Measurements from ENCODE around the gene KLHDC8B.

Gene KLHDC8B

GRCh38 chr3:49158792-49159191 is 12.6 kb upstream of the KLHDC8B start:
- no peak for DNase-seq (ENCODE audit: low spot score)

GRCh38 chr3:49161197-49161596 is 10.2 kb upstream of the KLHDC8B start:
- DNase-seq (ENCODE audit: low spot score): no peak

- DNase-seq (ENCODE audit: low spot score): no peak
Measured at GRCh38 chr3:49161808-49162530, 9.4 kb upstream of the KLHDC8B start.

GRCh38 chr3:49162751-49163419 is 8.5 kb upstream of the KLHDC8B start:
- DNase-seq (ENCODE audit: low spot score): no peak

- no peak for DNase-seq (ENCODE audit: low spot score)
Measured at GRCh38 chr3:49163609-49164008, 7.8 kb upstream of the KLHDC8B start.

GRCh38 chr3:49164983-49165720 is 6.2 kb upstream of the KLHDC8B start:
- DNase-seq (ENCODE audit: low spot score): no peak

- DNase-seq (ENCODE audit: low spot score): peak; percentile 88
Measured at GRCh38 chr3:49165771-49166751, 5.3 kb upstream of the KLHDC8B start, which contains the start of gene CCDC71. TSS of gene CCDC71 (minus strand) at chr3:49166331. CDS start at chr3:49164208, 2,123 bp downstream.

- DNase-seq (ENCODE audit: low spot score): no peak
Measured at GRCh38 chr3:49166752-49167556, 4.4 kb upstream of the KLHDC8B start.

GRCh38 chr3:49170744-49171118 is 667 bp upstream of the KLHDC8B start:
- no peak for DNase-seq (ENCODE audit: low spot score)

GRCh38 chr3:49171775-49172500 is 540 bp downstream of the KLHDC8B start:
- no peak for DNase-seq (ENCODE audit: low spot score)

- DNase-seq (ENCODE audit: low spot score): no peak
Measured at GRCh38 chr3:49172551-49173041, 1.2 kb downstream of the KLHDC8B start.

- DNase-seq (ENCODE audit: low spot score): no peak
Measured at GRCh38 chr3:49173116-49173791, 1.9 kb downstream of the KLHDC8B start.

- DNase-seq (ENCODE audit: low spot score): no peak
Measured at GRCh38 chr3:49173792-49174170, 2.4 kb downstream of the KLHDC8B start.

GRCh38 chr3:49174397-49174985 is 3.1 kb downstream of the KLHDC8B start:
- DNase-seq (ENCODE audit: low spot score): no peak

- no peak for DNase-seq (ENCODE audit: low spot score)
Measured at GRCh38 chr3:49175530-49175929, 4.1 kb downstream of the KLHDC8B start.

GRCh38 chr3:49177073-49177472 is 5.7 kb downstream of the KLHDC8B start:
- no peak for DNase-seq (ENCODE audit: low spot score)

GRCh38 chr3:49180116-49180515 is 8.7 kb downstream of the KLHDC8B start:
- no peak for DNase-seq (ENCODE audit: low spot score)

- DNase-seq (ENCODE audit: low spot score): no peak
Measured at GRCh38 chr3:49181351-49181750, 10.0 kb downstream of the KLHDC8B start.

GRCh38 chr3:49182682-49183081 is 11.3 kb downstream of the KLHDC8B start:
- no peak for DNase-seq (ENCODE audit: low spot score)
